Renal pelvis (tissue), 4 donors: ENCODE measurements around the gene MRGPRE. TPM values are rescaled to one million over a fixed set of nuclear protein-coding genes. Genes with fewer than 3 reads are reported as not detected.

Source experiments
- DNase-seq: peaks from one replicate; pipeline ENCODE4 v3.0.0-alpha.2; 2013
- polyA plus RNA-seq, 3 donors: library from polyadenylated mRNA; unstranded; fragments of 120-200 nt; gene quantifications; one replicate each; pipeline ENCODE4 v1.2.1, GENCODE V29; 2013; ENCODE audit not compliant: insufficient read length in 3 of 3

Gene MRGPRE
- polyA plus RNA-seq, 3 donors, result not detected

- DNase-seq, result no peak
Observed at GRCh38 chr11:3213659-3214419, 18.4 kb downstream of the MRGPRE start.

DNA sequence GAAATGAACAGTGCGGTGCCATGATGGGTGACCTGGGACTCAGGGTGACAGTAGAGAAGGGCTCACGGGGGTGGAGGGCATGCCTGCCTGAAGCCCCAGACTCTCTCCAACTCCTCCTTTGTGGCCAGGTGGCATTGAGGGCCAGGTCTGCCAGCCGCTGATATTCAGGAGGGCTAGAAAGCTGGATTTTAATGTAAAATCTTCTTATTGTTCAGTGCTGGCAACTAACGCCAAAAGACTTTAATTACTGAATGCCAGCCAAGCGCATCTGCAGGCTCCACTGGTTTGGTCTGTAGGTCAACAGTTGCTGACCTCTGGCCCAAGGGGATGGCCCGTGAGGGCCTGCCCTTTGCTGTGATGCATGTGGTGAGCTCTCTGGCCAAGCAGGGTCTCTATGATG lies 23.9 kb downstream of the MRGPRE start:
- no peak for DNase-seq

DNA sequence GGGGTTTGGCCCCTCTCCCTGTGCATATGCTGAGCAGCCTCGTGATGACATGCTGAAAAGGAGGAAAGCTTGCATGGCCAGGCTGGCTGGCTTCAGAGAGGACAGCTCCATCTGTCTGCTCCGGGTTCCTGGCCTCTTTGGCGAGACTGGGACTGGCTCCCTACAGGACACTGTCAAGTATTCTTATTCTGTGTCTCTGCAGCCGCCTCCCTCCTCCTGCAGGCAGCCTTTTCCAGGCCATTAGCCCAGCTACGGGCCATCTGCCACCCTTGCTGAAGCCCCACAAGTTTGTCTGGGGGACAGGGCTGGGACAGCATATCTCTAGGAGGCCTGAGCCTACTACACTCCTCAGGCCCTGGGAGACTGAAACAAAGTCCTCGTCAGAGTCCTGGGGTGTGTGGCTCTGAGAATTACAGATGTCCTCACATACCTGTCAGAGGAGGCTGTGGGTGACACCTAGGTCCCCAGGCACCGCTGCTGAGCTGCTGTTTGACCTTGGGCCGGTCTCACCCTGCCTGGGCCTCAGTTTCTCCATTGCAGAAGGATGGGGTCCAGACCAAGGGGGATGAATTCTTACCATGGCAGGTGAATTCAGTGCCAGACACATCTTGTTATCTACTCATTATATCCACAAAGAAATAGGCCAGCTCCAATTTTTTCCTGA lies 24.6 kb downstream of the MRGPRE start:
- no peak for DNase-seq

- no peak for DNase-seq
Observed at GRCh38 chr11:3206922-3207204, 25.4 kb downstream of the MRGPRE start.

GRCh38 chr11:3206156-3206921 lies 25.9 kb downstream of the MRGPRE start:
- no peak for DNase-seq

DNA sequence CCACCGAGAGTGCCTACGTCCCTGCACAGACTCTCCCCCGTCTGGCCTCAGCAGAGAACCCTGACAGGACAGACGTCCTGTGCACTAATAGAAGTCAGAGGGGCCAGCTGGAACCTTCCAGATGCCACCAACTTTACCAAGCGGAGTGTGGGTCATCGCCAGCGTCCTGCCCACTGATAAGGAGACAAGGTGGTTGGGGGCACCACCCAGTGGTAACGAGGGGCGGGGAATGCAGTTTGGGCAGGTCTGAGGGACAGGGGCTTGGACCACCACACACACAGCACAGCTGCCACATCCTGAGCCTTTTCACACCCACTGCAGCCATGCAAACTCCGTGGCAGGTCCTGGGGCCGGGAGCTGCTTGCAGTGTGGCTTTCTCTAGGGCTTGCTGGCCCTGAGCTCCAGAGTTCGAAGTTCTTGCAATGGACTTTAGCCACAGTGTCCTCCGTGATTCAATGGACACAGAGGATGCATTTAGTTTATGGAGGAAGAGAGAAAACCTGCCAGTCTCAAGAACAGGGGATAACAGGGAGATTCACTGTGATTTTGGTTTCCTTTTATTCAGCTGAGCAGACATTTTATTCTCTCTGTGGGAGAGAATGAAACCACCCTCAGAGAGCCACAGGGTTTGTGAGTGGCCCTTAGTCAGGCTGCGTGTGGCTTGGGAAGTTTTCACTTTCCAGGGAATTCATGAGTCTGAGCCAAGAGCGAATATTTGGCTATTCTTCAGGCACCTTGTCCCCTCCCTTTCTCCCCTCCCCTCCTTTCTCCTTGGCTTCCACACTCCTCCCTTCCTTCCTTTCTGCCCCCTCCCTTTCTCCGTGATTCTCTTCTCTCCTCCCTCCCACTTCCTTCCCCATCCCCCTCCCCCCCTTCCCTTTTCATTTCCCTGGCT lies 26.7 kb downstream of the MRGPRE start:
- no peak for DNase-seq

DNA sequence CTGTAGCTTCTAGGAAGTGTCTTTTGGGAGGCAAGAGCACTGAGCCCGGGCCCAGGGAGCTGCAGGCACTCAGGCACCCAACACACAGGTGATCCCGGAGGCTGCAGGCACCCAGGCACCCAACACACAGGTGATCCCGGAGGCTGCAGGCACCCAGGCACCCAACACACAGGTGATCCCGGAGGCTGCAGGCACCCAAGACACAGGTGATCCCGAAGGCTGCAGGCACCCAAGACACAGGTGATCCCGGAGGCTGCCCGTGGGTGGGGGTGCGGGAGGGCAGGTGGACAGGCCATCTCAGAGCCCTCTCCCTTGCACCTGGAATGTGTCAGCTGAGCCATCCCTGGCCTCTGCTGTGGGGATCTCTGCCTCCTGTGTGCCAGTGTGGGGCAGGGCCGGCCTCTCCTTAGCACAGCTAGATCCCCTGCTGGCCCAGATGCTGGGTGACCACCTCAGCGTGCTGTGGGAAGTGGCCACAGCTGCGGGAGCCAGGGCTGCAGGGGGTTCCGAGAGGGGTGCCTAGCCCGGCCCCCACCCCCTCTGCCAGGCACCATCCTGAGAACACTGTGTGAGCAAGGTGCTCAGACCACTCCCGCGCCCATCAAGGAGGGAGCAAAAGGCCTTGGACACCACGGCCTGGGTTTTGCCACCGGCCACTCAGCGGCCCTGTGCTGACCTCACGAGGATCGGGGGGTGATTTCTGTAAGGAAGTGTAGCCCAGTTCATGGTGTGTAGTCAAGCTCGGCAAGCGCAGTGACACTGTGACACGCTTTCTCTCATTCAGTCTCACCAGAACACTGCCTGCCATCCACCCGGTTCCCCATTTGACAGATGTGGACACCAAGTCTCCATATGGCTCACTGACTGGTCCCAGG lies 27.8 kb downstream of the MRGPRE start:
- DNase-seq, result no peak

GRCh38 chr11:3203221-3204043 lies 28.8 kb downstream of the MRGPRE start:
- DNase-seq, result no peak

DNA sequence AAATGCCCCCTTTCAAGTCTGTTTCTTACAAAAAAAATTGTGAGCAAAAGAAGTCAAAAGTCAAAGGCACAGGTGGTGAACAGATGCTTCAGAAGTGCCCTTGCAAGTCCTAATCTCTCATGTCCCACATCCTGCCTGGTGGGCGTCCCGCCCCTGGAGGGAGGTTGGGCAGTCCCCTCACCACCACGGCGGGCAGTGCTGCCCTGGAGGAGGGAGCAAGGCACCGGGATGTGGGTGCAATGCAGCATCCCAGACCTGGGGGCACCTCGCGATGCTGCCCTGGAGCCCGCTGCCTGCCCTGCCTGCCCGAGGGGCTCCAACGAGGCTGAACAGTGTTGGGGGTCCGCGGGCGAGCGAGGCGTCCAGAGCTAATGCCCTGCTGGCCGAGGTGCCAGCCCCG lies 29.5 kb downstream of the MRGPRE start:
- no peak for DNase-seq

DNA sequence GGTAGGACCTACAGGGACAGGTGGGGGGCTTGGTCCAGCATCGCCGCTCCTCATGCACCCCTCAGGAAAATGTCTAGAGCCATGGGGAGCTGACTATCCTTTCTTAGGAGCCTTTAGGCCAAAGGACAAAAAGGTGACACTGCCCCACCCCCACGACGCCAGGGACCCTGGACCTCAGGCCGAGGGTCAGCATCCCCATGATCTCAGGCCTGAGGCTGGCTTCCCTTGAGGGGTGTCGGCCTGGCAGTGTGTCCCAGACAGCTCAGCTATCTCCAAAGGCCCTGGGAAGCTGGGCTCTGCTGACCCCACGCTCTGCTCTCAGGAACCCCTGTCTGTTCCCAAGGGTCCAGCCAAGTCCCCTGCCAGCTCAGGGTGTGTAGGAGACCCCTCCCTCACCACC lies 29.9 kb downstream of the MRGPRE start:
- DNase-seq, result no peak

GRCh38 chr11:3201677-3202181 lies 30.5 kb downstream of the MRGPRE start:
- DNase-seq, result no peak

- DNase-seq, result no peak
Observed at GRCh38 chr11:3201112-3201581, 31.1 kb downstream of the MRGPRE start.

- DNase-seq, result no peak
Observed at GRCh38 chr11:3200388-3201111, 31.7 kb downstream of the MRGPRE start.

- no peak for DNase-seq
Observed at GRCh38 chr11:3199537-3200295, 32.5 kb downstream of the MRGPRE start.

DNA sequence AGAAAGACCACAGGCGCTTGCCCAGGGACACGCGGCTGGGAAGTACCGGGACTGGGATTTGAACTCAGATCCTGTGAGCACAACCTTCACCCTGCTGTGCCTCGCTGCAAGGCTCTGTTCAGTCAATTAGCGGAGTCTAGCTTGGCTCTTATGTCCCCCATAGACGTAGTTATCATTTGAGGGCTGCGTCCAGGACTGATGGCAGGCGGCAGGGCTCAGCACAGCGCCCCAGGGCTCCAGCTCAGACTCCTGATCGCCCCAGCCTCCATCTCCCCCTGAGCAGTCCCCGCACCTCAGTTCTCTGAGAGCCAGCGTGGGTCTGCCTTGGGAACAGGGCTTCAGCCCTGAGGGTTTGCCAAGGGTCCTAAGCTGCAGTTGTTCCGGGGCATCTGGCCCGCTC lies 33.4 kb downstream of the MRGPRE start:
- DNase-seq, result no peak

DNA sequence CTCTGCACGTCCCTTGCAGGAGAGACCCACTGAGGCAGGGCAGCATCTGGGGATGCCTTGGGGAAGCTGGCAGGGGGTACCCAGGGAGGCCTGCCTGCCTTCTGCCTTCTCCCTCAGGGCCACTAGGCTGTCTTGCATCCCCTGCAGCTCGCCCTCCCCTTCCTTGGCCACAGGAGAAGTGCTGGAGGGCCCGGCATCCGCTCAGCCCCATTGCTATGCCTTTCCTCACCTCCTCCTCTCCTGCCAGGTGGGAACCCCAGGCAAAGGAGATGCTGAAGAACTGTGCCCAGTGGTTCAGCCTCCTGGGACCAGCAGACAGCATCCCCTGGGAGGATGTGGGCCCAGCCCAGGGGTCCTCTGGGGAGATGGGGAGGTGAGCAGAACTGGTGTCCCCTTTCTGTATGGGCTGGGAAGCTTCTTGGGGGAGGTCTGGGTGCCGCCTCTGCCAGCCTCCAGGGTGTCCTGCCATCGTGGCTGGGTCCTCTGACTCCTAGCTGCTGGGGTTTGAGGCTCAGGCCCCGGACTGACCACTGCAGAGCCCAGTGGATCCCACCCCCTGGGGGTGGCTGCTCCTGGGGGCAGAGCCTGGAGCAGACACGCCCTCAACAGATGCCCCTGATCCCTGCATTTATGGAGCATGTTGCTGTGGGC lies 34.2 kb downstream of the MRGPRE start:
- DNase-seq, result no peak

GRCh38 chr11:3197044-3197695 lies 35.0 kb downstream of the MRGPRE start:
- DNase-seq, result no peak
